HG03460 (cell line): ENCODE measurements around the gene FAM193A.
"Not testable (repeated sequence)": the region's sequence is repeated elsewhere in the genome, so short reads cannot be mapped to it uniquely, and the experiment has no call there.

Experiments used
- ATAC-seq: cut with Tn5 transposase; IDR thresholded peaks from one replicate; pipeline ENCODE4 v1.9.1; 2021; ENCODE audit not compliant: unreplicated experiment

Gene FAM193A

DNA sequence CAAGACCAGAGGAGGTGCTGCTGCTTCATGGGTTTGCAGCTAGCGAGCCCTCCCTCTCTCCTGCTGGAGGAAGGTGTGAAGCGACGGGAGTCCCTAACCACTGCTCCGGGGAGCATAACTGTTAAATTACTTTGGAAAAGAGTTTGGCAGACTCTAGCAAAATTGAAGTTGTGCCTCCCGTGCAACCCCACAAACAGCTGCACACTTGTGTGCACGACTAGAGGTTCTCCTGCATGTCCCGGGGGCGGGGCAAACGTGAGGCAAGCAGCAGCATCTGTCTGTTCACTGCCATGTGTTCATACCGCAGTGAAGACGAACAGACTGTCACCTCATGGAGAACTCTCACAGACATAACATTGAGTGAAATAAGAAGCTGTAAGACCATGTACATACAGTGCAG, 185.1 kb downstream of the FAM193A start:
- no peak for ATAC-seq

DNA sequence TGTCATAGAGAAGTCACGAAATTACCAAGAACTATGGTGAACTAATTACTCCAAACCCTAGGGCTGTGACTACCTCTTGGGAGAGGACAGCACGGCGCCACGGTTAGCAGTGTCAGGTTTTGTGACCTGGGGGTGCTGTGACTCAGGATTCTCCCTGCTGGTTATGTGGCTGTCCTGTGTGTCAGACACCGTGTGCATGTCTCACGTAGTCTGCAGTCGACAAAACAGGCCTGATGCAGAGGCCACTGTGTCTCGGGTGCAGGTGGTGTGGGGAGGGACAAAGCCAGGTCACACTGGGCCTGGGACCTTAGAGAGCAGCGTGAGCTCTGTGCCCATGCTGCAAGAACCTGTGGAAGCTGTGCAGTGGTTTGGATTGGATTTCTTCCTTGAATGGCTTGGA, 185.6 kb downstream of the FAM193A start:
- ATAC-seq, result no peak

DNA sequence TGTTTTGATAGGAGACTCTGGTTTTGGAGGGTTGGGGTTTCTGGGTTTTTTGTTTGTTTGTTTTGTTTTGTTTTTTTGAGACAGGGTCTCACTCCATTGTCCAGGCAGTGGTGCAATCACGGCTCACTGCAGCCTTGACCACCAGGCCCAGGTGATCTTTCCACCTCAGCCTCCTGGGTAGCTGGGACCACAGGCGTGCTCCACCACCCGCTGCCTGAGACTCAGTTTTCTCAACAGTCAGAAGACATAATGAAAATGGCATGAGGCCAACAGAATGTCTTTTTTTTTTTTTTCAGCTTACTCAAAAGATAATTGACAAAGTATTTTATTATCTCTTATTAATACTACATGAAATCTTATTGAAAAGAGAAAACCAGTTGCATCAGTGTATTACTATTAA, 187.3 kb downstream of the FAM193A start:
- no peak for ATAC-seq

DNA sequence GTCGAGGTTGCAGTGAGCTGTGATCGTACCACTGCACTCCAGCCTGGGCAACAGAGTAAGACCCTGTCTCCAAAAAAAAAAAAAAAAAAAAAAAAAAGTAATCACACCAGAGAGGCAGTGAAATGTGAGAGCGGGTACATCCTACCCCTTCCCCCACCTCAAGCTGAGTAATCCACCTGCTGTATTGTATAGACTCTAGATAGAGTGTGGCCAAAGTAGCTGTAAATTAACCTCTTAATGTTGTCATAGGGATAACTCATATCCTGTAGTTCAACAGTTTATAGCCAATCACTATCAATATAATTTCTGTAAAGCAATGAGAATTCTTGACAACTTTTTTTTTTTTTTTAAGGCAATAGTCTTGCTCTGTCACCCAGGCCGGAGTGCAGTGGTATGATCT, 188.9 kb downstream of the FAM193A start:
- ATAC-seq, result no peak

DNA sequence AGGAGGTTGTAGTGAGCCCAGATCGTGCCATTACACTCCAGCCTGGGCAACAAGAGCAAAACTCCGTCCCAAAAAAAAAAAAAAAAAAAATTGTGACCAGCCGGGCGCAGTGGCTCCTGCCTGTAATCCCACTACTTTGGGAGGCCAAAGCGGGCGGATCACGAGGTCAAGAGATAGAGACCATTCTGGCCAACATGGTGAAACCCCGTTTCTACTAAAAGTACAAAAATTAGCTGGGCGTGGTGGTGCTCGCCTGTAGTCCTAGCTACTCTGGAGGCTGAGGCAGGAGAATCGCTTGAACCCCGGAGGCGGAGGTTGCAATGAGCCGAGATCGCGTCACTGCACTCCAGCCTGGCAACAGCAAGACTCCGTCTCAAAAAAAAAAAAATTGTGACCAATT, 190.4 kb downstream of the FAM193A start:
- not testable (repeated sequence) for ATAC-seq

DNA sequence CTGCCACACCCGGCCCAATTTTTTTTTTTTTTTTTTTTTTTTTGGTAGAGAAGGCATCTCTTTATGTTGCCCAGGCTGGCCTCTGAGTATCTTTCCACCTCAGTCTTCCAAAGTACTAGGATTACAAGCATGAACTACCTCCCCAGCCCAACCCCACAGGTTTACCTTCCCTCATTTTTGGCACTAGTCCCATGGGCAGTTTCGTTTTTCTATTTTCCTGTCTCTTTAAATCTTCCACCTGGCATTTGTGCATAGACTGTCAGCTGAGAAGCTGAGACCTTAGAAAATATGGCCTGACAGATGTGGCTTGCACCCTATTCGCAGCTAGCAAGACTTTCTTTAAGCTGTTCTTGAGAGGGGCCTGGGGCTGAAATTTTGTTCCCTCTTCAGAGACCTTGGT, 191.8 kb downstream of the FAM193A start:
- no peak for ATAC-seq

DNA sequence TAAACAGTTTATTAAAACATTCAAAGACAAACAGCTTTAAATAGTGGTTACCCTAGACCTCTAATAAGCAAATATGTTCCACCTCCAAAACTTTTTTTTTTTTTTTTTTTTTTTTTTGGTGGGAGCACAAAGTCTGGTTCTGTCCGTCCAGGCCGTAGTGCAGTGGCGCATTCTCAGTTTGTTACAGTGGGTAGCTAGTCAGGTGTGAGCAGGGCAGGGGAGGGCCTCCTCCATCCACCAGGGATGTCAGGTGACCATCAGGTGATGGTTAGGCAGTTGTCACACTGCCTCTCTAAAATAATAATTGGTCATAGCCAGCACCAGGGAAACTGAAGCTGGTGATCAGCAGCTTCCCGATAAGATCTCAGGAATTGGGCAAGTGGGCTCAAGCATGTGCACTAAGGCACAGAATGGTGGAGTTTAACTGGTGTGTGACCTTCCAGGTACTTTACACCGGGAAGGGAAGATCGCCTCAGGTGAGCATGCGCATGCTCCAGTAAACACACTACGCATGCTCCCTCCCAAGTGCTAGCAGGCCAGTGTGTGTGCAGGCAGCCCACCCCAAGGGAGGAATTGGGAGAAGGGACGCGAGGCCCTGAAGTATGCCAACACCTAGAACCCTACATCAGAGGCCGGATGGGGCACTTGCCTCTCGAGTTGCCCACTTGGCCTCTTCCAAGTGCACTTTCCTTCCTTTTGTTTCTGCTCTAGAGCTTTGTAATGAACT, 192.5 kb downstream of the FAM193A start:
- ATAC-seq, result no peak

DNA sequence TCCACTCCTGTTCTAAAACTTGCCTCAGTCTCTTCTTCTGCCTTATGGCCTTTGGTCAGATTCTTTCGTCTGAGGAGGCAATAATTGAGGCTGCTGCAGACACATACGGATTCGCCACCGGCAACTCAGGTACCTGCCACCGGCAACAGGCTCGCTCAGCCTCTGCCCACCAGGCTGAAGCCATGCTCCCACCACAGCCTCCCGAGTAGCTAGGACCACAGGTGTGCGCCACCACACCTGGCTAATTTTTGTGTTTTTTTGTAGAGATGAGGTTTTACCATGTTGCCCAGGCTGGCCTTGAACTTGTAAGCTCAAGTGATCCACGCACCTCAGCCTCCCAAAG, 193.1 kb downstream of the FAM193A start:
- no peak for ATAC-seq

DNA sequence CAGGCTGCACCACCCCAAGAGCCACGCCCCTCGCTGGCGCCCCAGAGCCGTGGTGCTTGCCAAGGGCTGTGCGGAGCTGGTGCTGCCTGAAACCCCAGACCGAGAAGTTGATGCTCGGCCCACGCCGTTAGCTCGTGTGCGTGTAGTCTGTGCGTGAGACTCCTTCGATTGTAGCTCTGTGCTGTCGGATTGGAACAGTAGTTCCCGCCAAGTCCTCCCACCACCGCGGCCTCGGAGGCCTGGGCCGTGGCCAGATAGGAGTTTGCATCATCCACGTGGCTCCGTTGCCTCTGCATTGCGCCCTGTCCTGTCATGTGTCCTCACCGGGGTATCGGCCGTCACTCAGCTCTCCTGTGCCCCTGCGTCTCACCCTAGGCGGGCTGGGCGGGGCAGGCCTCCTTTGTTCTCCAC, 195.5 kb downstream of the FAM193A start:
- ATAC-seq, result no peak

DNA sequence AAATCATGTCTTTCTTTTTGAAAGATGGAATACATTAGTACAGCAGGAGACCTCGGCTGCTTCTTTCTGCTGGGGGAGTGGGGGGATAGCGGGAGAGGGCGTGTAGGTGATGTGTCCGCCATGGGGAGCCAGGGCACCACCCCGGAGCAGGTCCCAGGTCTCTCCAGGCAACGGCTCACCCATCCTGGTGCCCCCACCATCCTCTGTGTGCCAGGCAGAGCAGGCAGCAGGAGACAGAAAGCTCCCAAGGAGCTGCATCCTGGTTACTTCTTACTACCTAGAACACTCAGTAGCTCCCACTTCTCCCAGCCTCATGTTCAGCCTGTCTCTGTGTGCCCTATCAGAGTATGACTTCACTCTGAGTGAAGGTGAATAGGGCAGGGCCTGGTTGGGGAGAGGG, 196.1 kb downstream of the FAM193A start:
- no peak for ATAC-seq

DNA sequence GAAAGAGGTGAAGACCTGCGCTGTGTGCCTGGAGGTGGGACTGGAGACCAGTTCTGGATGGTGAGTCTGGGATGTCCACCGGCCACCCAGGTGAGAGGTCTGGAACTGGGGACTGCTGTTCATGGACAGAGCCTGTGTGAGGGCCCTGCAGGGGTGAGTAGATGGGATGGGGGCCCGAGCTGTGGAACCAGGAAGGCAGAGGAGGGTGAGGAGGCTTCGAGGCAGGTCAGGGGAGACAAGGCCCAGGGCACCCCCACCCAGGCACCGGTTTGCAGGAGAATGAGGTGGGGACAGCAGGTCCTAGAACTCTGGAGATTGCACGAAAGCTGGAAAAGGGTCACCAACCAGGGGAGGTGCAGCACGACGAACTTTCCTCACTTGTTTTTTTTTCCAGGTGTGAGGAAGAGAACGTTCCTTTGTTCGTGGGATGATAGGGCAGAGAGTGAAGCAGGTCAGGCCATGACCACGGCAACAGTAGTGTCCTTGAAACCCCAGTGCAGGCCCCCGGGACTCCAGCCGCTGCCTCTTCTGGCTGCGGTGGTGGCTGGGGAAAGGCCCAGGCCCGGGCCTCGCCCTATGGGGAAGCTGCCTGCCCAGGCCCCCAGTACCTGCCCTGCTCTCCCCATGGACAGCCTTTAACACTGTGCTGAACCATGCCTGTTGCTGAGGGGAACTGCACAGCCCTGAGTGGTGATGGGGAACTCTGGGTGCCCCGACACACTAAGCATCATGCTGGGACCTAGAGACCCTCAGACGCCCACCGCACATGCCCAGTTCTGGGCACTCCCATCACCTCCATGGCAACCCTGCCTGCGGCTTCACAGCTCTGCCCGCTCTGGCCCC, 196.8 kb downstream of the FAM193A start:
- ATAC-seq, result no peak

DNA sequence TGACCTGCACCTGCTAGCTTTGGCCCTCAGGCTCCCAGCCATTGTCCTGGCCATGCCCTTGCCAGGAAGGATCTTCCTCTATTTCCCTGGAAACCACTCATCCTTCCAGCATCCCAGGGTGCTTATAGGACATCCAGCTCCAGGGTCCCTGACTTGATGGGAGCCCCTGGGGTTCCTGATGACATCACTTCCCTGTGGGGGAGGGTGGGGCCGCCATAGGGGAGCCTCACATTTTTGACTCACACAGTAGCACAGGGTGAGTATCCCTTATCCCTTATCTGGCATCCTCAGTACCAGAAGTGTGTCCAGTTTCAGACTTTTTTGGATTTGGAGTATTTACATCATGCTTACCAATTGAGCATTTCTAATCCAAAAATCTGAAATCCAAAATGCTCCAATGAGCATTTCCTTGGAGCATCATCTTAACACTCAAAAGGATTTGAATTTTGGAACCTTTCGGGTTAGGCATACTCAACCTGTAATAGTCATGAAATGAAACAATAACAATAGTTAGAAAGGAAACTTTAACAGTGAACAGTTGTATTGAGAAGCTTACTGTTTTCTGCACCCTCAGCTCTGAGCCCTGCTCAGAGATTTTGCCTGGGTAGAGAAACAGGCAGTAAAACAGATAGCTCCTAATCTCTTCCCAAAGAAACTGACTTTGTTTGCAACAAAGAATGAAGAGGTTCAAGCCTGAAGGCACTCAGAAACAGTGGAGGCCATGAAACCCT, 197.6 kb downstream of the FAM193A start:
- ATAC-seq, result no peak

DNA sequence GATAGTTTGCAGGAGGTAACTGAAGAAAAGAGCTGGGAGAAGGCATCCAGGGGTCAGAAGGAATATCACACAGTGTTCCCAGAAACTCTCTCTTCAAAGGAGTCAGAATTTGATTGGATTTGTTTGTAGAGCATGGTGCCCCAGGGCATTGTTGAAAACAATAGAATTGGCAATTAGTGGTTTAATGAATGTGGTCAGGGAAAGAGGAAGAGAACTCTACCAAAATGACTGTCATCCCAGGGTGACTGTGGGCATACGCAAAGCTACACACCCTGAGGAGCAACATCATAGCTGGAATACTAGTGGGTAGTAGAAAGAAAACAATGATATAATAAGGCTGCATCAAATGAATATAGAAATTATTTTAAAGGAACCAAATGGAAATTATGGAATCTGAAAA, 198.2 kb downstream of the FAM193A start:
- no peak for ATAC-seq

DNA sequence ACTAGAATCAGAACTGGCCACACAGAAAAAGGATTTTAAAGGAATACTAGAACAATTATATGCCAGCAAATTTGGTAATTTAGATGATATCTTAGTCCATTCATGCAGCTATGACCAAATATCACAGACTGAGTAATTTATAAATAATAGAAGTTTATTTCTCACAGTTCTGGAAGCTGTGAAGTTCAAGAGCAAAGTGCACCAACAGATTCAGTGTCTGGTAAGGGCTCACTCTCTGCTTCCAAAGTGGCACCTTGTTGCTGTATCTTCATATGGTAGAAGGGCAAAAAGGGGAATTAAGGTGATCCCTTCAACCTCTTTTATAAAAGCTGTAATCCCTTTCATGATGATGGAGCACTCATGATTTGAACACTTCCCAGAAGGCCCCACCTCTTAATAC, 199.4 kb downstream of the FAM193A start:
- ATAC-seq, result no peak

DNA sequence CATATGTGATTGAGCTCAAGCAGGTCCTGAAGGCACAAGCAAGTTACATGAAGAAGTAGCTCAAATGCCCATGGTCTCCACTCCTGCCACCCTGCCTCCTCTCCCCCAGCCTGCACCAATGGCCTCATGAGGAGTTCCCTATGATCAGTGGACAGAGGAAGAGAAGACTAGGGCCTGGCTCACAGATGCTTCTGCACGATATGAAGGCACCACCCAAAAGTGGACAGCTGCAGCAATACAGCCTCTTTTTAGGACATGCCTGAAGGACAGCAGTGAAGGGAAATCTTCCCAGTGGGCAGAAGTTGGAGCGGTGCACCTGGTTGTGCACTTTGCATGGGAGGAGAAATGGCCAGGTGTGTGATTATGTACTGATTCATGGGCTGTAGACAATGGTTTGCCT, 201.8 kb downstream of the FAM193A start:
- ATAC-seq, result not testable (repeated sequence)

DNA sequence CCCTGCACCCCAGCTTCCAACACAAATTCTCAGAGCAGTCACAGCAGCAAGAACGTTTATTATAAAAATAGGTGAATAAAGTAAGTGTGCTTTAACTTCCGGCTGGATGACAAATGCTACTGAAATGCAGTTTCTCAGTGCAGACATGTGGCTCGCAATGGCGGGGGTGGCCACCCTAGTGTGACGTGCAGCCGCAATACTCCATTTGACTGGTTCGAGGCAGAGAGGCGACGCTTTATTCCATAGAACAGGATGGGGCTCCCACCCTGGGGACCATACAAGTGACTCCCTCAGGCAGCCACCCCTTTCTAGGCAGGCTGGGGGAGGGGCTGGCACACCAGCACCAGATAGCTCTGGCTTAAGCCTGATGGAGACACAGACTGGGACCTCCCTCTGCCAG, 205.2 kb downstream of the FAM193A start:
- ATAC-seq, result no peak

DNA sequence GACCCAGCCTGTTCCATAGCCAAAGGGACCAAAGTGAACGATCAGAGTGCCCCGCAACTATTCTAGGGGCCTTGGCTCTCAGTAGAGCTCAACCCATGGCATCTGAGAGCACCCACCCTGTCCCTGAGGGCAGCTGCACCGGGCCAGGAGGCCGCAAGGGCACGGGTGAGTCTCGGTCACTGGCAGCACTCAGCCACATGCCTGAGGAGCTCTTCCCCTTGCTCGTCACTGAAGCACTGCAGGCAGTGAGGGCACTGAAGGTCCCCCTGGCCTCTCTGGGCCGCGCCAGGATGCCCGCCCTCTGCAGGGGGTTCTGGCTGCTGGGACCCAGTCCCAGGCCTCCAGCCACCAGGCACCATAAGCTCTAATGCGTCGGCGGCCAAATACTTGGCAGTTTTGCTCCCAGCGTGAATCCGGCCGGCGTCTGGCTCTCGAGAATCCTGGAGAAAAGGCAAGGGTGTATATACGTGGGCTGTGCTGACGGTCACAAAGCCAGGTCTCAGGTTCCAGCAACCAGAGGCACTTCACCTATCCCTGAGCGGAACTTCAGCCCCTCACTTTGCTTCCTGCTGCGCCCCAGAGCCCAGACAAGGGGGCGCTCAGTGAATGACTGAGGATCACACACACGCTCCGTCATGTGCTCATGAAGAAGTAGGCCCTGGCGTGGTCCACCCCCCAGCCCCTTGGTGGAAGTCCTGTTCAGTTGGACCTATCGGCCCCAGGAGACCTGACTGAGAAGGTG, 205.8 kb downstream of the FAM193A start:
- ATAC-seq, result no peak

DNA sequence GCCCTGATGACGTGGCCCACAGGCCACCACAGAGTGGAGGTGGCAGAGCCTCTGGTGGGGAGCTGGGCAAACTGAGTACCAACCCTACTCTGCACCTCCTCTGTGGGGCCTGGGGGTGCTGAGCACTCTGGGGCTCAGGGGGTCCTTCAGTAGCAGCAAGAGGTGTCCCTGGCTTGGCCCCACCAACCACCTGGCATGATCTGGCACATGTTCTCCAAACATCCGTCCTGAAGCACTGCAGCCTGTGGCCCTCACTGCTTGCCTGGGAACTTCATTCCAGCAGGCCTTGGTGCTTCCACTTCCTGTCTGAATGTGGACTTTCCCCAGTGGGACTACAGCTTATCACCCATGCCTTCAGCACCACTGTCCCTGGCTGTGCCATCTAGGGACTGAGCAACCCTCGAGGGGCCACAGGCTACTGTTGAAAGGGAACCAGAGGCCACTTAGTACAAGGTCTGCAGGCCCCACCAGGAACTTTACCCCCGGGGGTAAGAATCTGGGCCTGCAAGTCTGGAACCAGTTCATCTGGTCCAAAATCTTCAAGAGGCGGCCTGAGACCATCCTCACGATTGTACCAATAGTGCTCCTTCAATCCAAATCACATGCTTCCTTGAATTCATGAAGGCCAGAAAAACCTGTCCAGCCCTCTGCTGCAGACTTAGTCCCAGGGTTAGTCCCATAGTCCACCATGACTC, 206.5 kb downstream of the FAM193A start:
- ATAC-seq, result no peak

DNA sequence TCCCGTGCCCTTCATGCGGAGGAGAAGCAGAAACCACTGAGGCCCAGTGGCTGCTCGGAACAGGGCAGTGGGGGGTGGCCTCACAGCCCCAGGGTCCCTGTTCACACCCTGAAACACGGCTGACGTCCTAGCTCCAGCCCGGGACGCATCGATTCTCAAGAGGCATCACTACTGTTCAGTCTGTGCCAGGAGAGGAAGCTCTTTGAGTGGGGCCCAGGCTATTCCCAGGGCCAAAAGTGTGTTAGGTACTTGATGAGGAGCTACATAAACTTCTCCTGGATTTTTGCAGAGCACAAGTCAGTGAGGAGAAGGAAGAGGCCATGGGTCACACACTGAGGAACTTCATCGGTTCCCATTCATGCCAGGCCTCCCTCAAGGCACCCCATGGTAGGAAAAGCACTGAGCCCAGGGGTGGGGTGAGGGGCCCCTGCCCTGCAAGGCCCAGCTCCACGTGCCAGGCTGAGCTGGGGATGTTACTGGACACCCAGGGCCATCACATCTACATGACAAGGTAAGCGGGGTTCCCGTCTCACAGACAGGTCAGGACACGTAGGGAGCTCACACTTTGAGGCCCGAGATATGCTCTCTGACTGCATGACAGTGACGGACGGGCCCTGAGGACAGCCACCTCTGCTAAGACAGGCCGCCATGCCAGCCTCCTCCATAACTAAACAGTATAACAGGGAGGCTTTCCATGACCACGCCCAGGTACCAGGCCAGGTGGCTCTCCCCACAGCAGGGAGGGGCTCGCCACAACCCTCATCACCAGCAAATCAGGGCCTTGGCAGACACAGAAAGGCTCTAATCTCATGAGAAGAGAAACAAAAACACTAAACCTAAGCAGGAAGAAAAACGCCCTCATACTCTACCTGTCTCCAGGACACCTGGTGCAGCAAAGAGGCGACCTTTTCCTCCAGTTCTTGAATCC, 207.3 kb downstream of the FAM193A start:
- ATAC-seq, result no peak
